GM18867 (cell line): ENCODE data around the gene RP2.

ENCODE experiments used
- ATAC-seq: cut with Tn5 transposase; IDR thresholded peaks from one replicate; pipeline ENCODE4 v1.9.1; 2021; ENCODE audit warnings: mild to moderate bottlenecking, moderate library complexity; ENCODE audit not compliant: unreplicated experiment

The RP2 gene

GRCh38 chrX:46841346-46841745, 4.5 kb downstream of the RP2 start:
- no peak for ATAC-seq

DNA sequence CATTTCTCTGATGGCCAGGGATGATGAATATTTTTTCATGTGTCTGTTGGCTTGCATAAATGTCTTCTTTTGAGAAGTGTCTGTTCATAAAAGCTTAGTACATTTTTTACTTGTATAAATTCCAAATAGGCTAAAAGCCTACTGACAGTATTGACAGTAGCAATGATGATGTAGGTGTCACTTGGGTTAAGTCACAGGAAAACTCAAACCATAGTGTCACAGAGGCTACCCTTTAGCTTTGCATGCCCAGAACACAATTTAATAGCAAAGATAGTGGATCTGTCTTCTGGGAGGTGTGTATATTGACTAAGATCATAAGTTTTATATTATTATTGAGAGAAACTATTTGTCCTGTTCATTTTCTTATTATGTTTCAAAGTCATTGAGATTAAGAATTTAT, 8.1 kb downstream of the RP2 start:
- no peak for ATAC-seq

DNA sequence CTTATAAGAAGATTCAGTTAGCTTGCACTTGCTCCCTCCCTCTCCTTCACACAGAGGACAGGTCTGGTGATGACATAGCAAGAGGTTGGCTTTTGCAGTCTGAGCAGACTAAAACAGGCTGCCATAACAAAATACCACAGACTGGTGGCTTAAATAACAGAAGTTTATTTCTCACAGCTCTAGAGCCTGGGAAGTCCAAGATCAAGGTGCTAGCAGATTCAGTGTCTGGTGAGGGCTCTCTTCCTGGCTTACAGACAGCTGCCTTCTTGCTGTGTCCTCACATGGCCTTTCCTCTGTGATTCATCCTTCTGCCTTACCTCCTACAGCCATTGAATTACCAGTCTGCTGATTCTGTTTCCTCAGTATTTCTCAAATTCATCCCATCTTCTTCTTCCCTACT, 13.1 kb downstream of the RP2 start:
- no peak for ATAC-seq

DNA sequence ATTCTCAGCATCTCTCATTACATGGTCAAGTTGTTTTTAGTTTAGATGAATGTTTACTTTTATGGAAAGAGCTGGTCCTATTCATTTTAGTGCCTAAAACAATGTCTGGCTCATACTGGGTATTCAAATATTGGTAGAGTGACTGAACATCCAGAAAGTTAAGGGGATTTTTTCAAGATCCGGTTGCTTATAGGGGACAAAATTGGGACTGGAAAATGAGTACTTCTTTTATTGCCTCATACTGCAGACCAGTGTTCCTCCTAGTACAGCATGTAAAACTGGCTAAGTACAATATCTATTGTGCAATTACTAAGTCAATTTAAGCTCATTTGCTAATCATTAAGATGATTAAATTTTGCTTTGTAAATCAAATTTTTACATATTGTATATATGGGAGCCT, 13.9 kb downstream of the RP2 start:
- no peak for ATAC-seq

GRCh38 chrX:46856483-46856882, 19.6 kb downstream of the RP2 start:
- no peak for ATAC-seq

- no peak for ATAC-seq
Measured at GRCh38 chrX:46860557-46860956, 23.7 kb downstream of the RP2 start.

GRCh38 chrX:46863072-46863471, 26.2 kb downstream of the RP2 start:
- ATAC-seq = no peak

- ATAC-seq = no peak
Measured at GRCh38 chrX:46864606-46865005, 27.8 kb downstream of the RP2 start.

DNA sequence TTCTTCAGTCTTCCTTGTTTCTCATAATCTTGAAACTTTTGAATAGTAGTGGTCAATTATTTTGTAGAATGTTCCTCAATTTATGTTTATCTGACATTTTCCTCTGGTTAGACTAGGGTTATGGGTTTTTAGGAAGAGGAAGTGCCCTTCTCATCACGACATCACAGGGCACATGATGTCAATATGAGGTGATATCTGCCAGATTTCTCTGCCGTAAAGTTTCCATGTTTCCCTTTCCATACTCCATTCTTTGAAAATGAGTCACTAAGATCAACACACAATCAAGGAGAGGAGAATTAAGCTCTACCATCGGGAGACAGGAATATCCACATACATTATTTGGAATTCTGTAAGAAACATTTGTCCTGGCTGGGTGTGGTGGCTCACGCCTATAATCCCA, 28.4 kb downstream of the RP2 start:
- ATAC-seq = no peak

DNA sequence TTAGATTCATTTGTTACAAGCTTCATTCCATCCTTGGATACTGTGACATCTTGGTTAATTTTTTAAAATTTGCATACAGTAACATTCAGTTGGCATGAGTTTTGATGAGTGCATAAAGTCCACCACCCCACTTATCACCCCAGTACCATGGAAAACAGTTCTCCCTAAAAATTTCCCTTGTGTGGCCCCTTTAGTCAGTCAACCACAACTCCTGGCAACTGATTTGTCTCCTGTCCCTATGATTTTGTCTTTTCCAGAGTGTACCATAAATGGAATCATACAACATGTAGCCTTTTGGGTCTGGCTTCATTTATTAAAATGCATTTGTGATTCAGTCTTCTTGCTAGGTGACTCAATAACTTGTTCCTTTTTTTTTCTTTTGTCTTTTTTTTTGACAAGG, 29.9 kb downstream of the RP2 start:
- no peak for ATAC-seq

GRCh38 chrX:46873746-46874145, 36.9 kb downstream of the RP2 start:
- no peak for ATAC-seq

DNA sequence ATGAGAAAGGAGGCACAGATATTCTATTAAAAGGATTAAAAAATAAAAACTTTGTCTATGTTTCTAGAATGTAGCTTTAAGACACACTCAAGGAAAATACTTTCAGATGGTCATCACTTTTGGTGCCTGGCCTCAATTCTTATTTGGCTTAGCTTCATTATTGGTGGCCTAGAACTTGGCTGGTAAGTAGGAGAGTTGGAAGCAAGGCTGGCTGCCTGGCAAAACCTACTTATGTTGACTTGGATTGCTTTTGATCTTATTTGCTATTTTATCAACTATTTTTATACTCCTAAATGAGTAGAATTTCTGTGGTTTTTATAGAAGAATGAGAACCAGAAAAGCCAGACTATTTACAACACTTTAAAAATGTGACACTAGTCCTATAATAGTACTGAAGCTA, 40.1 kb downstream of the RP2 start:
- no peak for ATAC-seq

DNA sequence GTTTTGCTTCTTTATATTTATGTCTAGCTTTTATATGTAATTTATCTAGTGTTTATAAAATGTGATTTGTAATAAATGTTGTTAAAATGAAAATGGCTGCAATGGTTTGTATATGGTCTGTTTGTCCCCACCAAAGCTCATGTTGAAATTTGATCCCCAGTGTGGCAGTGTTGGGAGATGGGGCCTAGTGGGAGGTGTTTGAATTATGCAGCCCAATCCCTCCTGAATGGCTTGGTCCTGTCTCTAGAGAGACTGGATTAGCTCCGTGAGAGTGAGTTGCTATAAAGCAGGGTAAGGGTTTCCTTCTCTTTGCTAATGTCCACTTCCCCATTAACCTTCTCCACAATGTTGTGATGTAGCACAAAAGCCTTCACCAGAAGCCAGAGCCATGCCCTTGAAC, 45.4 kb downstream of the RP2 start:
- ATAC-seq = no peak

- ATAC-seq = no peak
Measured at GRCh38 chrX:46884799-46885198, 48.0 kb downstream of the RP2 start.

GRCh38 chrX:46898207-46898606, 61.4 kb downstream of the RP2 start:
- no peak for ATAC-seq

DNA sequence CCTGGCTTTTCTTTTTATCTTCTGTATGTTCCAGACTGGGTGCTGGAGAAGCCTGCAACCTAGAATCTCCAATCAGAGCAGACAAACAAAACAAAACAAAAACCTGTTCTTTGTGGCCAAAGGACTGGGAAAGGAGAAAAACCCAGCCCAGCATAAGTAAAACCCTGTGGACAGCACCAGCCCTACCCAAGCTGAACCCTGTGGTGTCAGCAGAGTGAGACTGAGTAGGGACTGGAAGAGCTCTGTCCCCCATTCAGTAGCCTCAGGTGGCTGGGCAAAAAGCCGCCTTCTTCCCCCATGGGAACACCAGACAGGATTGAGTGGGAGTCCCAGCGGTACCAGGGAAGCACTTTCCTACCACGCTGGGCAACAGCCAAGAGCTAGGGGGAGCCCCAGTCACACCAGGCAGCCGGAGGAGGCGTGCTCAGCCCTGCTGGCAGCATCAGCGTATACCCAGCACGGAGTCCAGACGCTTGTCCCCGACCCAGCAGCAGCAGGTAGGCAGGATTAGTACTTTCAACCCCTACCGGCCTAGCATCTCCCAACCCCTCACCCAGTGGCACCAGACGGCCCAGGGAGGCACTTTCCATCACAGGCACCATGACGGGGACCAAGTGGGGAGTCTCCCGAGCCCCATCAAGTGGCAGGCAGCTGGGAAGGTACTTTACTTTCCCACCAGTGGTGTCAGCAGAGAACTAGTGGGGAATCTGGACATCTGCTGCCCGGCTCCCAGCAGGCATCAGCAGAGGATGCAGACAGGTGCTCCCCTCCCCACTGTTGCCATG, 66.8 kb downstream of the RP2 start:
- peak; percentile 96 for ATAC-seq

DNA sequence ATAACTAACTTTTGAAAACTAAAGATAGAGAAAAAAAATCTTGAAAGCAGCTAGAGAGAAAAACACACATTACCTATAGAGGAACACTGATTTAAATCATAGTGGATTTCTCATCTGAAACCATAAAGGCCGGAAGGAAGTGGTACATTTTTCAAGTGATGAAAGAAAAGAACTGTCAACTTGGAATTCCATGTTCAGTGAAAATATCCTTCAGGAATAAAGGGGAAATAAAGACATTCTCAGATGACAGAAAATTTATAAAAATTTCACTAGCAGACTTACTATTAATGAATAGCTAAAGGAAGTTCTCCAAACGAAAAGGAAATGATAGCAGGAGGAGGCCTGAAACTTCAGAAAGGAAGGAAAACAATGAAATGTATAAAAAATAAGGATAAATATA, 67.8 kb downstream of the RP2 start:
- no peak for ATAC-seq

- ATAC-seq = no peak
Measured at GRCh38 chrX:46910415-46910814, 73.6 kb downstream of the RP2 start.

DNA sequence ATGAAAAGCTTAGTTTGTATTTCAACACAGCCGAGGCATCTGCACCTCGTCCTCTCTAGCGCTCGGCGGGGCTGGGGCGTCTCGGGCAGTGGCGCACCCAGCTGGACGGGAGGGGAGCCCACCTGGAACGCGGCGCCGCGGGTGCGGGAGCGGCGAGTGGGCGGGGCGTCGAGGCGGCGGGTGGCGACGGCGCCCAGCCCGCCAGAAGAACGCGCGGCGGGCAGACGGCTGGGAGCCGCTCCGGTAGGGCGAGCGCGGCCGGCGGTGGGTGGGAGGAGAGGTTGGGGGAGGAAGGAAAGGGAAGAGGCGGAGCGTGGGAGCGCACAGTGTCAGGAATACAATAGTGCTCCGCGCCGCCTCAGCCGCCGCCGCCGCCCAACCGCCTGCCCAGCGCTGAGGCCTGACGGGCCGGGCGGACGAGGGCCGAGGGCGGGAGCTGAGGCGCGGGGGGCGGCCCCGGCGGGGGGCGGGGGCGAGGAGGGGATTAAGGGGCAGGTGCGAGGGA, 75.3 kb downstream of the RP2 start, which contains the start of gene JADE3:
Gene JADE3, plus strand, starts transcription at position 324 of the 505 bp plus-strand sequence. CDS start 72,474 bp downstream, outside the sequence.
- peak; percentile 29 for ATAC-seq

- peak; percentile 45 for ATAC-seq
Measured at GRCh38 chrX:46912603-46913491, 76.0 kb downstream of the RP2 start.

GRCh38 chrX:46913667-46914066, 76.8 kb downstream of the RP2 start:
- ATAC-seq = no peak

DNA sequence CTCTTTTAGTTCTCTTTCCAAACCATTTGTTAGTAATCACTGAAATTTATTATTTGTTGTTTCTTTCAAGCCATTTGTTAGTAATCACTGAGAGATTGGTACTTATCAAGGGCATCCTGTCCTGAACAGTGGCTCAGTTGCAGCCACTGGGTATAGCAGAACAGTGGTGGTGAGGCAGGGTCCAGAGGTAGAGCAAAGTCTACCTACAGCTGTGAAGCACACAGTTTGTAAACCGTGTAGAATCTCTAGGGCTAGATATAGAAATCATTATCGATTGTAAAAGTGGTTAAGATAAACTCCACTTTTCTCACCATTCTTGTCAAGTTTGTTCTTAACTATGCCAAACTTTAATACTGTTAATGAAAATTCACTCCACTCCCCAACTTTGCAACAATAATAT, 79.4 kb downstream of the RP2 start:
- no peak for ATAC-seq
